A549 (cell line): ENCODE measurements around the gene TUT4. TPM values are rescaled to one million over a fixed set of nuclear protein-coding genes. Genes with fewer than 3 reads are reported as not detected.

Source experiments
- ATAC-seq, 2 experiments: fragments of 200-7000 bp in 1 of 2; fragments of >200 bp in 1 of 2; cut with Nextera tagmentation in 1 of 2; cut with Tn5 transposase in 1 of 2; 3 replicates each; pipeline versions ENCODE4 v1.8.0 to v1.9.1; 2018 to 2020; ENCODE audit warnings: mild to moderate bottlenecking in 1 of 2, moderate library complexity in 1 of 2
- CTCF ChIA-PET: fragments of 300-600 bp; sonication (Branson Sonifier 250); formaldehyde crosslinking; extraction: SDS; loops from one replicate; lab custom pipeline; 2021; ENCODE audit warnings: antibody characterized with exemption, inconsistent platforms; lab: Yijun Ruan, JAX
- POLR2A ChIA-PET: fragments of 350-600 bp; formaldehyde crosslinking; extraction: SDS; loops from one replicate; lab custom pipeline; 2021; ENCODE audit warnings: antibody characterized with exemption, inconsistent platforms; lab: Yijun Ruan, JAX
- DNase-seq, 2 experiments: peaks; one replicate each; pipeline versions ENCODE4 v3.0.0 to v3.0.0-alpha.2; 2011 to 2016; ENCODE audit warnings: low read depth in 1 of 2, low spot score in 1 of 2
- FAIRE-seq: peaks from 2 replicates; lab custom pipeline; 2011; peaks lifted over from hg19 to GRCh38; lab: Jason Lieb, UNC
- H3K27ac ChIP-seq, 2 experiments: fragments of >200 bp; sonication (Bioruptor Twin); formaldehyde crosslinking; 3 replicates each; pipeline ENCODE4 v1.5.1; 2016 to 2017
- H3K4me1 ChIP-seq: fragments of >200 bp; sonication (Bioruptor Twin); formaldehyde crosslinking; 3 replicates; pipeline ENCODE4 v1.6.1; 2016
- H3K4me2 ChIP-seq: fragments of >200 bp; sonication (Bioruptor Twin); formaldehyde crosslinking; 3 replicates; pipeline ENCODE4 v1.6.1; 2016
- H3K4me3 ChIP-seq: fragments of >200 bp; sonication (Bioruptor Twin); formaldehyde crosslinking; 3 replicates; pipeline ENCODE4 v1.5.1; 2016
- H3K9me3 ChIP-seq: fragments of >200 bp; sonication (Bioruptor Twin); formaldehyde crosslinking; 3 replicates; pipeline ENCODE4 v1.6.1; 2016
- CEBPB ChIP-seq, 2 experiments: fragments of >200 bp in 1 of 2; sonication (Bioruptor Twin) in 1 of 2; formaldehyde crosslinking in 1 of 2; IDR thresholded peaks; 2 replicates each; pipeline ENCODE4 v1.6.1; 2012 to 2016
- CHD2 ChIP-seq: fragments of 150-350 bp; IDR thresholded peaks from 2 replicates; pipeline ENCODE4 v1.6.1; 2014; ENCODE audit warnings: low read length; ENCODE audit not compliant: partially characterized antibody
- GATA3 ChIP-seq: IDR thresholded peaks from 2 replicates; pipeline ENCODE4 v1.6.1; 2012; ENCODE audit warnings: borderline replicate concordance
- JUNB ChIP-seq: fragments of >200 bp; sonication (Bioruptor Twin); formaldehyde crosslinking; IDR thresholded peaks from 2 replicates; pipeline ENCODE4 v1.6.1; 2016
- KDM1A ChIP-seq: fragments of 200-600 bp; sonication (generic); IDR thresholded peaks from 2 replicates; pipeline ENCODE4 v1.6.1; 2016; ENCODE audit warnings: low read depth, mild to moderate bottlenecking
- MAFK ChIP-seq: fragments of 450-650 bp; IDR thresholded peaks from 2 replicates; pipeline ENCODE4 v1.6.1; 2014; ENCODE audit not compliant: partially characterized antibody
- NFE2L2 ChIP-seq: fragments of 150-350 bp; conservative IDR thresholded peaks from 2 replicates; pipeline ENCODE4 v1.6.1; 2014; ENCODE audit warnings: low read length
- NR3C1 ChIP-seq: fragments of >200 bp; sonication (Bioruptor Twin); formaldehyde crosslinking; IDR thresholded peaks from 3 replicates; pipeline ENCODE4 v1.6.1; 2017
- POLR2A ChIP-seq: IDR thresholded peaks from 2 replicates; pipeline ENCODE4 v1.6.1; 2012; ENCODE audit warnings: mild to moderate bottlenecking, low read length
- RAD21 ChIP-seq, 2 experiments: fragments of >200 bp in 1 of 2; sonication (Bioruptor Twin) in 1 of 2; formaldehyde crosslinking in 1 of 2; IDR thresholded peaks in 1 of 2; conservative IDR thresholded peaks in 1 of 2; 2 replicates in 1 of 2; 3 replicates in 1 of 2; pipeline ENCODE4 v1.6.1; 2012 to 2018; ENCODE audit warnings: inconsistent platforms in 1 of 2
- RARB ChIP-seq: fragments of 250-450 bp; sonication (Bioruptor Pico); IDR thresholded peaks from 2 replicates; pipeline ENCODE4 v1.8.0; 2021; ENCODE audit warnings: mild to moderate bottlenecking, moderate library complexity
- SMC3 ChIP-seq: fragments of >200 bp; sonication (Bioruptor Twin); formaldehyde crosslinking; IDR thresholded peaks from 3 replicates; pipeline ENCODE4 v1.6.1; 2018; ENCODE audit warnings: inconsistent platforms
- ZNF302 ChIP-seq: fragments of 250-450 bp; sonication (Bioruptor Pico); IDR thresholded peaks from 2 replicates; pipeline ENCODE4 v1.9.0; 2021; ENCODE audit warnings: inconsistent platforms, mild to moderate bottlenecking, moderate library complexity
- WGBS: methylation state at CpG from one replicate; pipeline ENCODE4 v1.1.6; 2017; ENCODE audit errors: missing lambda C conversion rate; 5-methylcytosine and 5-hydroxymethylcytosine counted together
- polyA plus RNA-seq, 4 experiments: library from polyadenylated mRNA; depleted of rRNA in 3 of 4; stranded (reverse); fragments of >200 nt; fragmentation: RNase III in 1 of 4; extraction: RNeasy Plus Mini Kit Qiagen cat#74134 plus additional on column Dnase treatment in 1 of 4; gene quantifications; 2 replicates in 3 of 4; 3 replicates in 1 of 4; pipeline ENCODE4 v1.2.3, GENCODE V29; 2011 to 2017
- TF ChIP-seq, protein P1 (sequence below): fragments of >200 bp; sonication (Bioruptor Twin); formaldehyde crosslinking; IDR thresholded peaks from 3 replicates; pipeline ENCODE4 v1.6.1; 2016
- TF ChIP-seq, protein P2 (sequence below): fragments of >200 bp; sonication (Bioruptor Twin); formaldehyde crosslinking; IDR thresholded peaks from 3 replicates; pipeline ENCODE4 v1.5.1; 2016
- TF ChIP-seq, protein P3 (sequence below): IDR thresholded peaks from 2 replicates; pipeline ENCODE4 v1.6.1; 2012; ENCODE audit warnings: low read depth, borderline replicate concordance
- TF ChIP-seq, protein P4 (sequence below): fragments of 250-450 bp; sonication (Bioruptor Pico); IDR thresholded peaks from 2 replicates; pipeline ENCODE4 v1.5.0; 2020; ENCODE audit warnings: low read depth, mild to moderate bottlenecking, moderate library complexity

TUT4 gene
- polyA plus RNA-seq, 2 of the 4 experiments (the other 2 are of a cell fraction), result 25.3 to 34.1 TPM

DNA sequence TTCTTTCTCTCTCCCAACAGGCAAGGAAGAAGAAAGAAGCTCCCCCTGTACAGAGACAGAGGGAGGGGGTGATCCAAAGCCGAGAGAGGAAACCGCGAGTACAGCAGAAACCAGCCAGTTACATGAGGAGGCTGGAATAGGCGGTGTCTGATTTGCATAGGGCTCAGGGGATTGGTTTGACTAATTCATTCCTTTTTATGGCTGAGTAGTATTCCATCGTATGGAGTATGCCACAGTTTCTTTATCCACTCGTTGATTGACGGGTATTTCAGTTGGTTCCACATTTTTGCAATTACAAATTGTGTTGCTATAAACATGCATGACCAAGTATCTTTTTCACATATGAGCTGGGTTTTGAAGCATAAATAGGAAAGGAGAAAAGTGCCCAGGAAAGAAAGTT is 45.8 kb upstream of the TUT4 start:
- no peak for FAIRE-seq
- WGBS, result 81% methylated on average over 7 of the region's 7 CpGs

DNA sequence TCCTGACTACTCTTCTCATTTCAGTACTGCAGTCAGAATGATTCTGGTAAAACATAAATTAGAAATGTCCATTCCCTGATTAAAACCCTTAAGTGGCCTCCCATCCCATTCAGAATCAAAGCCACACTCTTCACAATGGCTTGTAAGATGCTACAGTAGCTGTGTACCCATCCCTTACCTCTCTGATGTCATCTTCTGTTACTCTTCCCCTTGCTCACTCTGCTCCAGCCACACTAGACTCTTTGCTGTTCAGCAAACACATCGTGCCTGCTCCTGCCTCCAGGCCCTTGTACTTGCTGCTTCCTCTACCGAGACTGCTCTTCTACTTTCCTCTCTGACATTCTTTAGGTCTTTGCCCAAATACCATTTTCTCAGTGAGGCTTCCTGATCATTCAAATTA is 45.0 kb upstream of the TUT4 start:
- no peak for ATAC-seq
- WGBS, result 21% methylated on average over 2 of the region's 2 CpGs
- no peak for FAIRE-seq
- H3K4me2 ChIP-seq, result no peak overlapping the region
- H3K27ac ChIP-seq, result no peak overlapping the region
- ChIA-PET CTCF (no interaction called here), POLR2A (no interaction called here)
- no peak for DNase-seq
- TF ChIP-seq ZNF302 (CRISPR knock-in tag) (no peak), GATA3 (no peak), CHD2 (no peak), NR3C1 (no peak), RAD21 (conservative IDR thresholded peaks at IDR 0.05 in 1 of 2, IDR thresholded peaks at IDR 0.05 in 1 of 2) (no peak), RARB (CRISPR knock-in tag) (no peak), MAFK (no peak), NFE2L2 (no peak), SMC3 (no peak)
- no peaks in the 10 kb centered on the region for H3K4me1 ChIP-seq
- H3K9me3 ChIP-seq, result no peaks in the 10 kb centered on the region
- H3K4me3 ChIP-seq, result no peak overlapping the region

More for the DNA sequence above, 45.8 kb upstream of the TUT4 start:
- no peak overlapping the region for H3K4me2 ChIP-seq
- no peaks in the 10 kb centered on the region for H3K4me1 ChIP-seq
- no peaks in the 10 kb centered on the region for H3K9me3 ChIP-seq
- CTCF ChIA-PET, result no interaction called here
- TF ChIP-seq, protein P1, sequence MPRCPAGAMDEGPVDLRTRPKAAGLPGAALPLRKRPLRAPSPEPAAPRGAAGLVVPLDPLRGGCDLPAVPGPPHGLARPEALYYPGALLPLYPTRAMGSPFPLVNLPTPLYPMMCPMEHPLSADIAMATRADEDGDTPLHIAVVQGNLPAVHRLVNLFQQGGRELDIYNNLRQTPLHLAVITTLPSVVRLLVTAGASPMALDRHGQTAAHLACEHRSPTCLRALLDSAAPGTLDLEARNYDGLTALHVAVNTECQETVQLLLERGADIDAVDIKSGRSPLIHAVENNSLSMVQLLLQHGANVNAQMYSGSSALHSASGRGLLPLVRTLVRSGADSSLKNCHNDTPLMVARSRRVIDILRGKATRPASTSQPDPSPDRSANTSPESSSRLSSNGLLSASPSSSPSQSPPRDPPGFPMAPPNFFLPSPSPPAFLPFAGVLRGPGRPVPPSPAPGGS, result no peak
- no peak for TF ChIP-seq SMC3
- TF ChIP-seq, protein P2, sequence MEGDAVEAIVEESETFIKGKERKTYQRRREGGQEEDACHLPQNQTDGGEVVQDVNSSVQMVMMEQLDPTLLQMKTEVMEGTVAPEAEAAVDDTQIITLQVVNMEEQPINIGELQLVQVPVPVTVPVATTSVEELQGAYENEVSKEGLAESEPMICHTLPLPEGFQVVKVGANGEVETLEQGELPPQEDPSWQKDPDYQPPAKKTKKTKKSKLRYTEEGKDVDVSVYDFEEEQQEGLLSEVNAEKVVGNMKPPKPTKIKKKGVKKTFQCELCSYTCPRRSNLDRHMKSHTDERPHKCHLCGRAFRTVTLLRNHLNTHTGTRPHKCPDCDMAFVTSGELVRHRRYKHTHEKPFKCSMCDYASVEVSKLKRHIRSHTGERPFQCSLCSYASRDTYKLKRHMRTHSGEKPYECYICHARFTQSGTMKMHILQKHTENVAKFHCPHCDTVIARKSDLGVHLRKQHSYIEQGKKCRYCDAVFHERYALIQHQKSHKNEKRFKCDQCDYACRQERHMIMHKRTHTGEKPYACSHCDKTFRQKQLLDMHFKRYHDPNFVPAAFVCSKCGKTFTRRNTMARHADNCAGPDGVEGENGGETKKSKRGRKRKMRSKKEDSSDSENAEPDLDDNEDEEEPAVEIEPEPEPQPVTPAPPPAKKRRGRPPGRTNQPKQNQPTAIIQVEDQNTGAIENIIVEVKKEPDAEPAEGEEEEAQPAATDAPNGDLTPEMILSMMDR, result no peak
- no peak for TF ChIP-seq KDM1A
- no peak for TF ChIP-seq CEBPB (IDR thresholded peaks at IDR 0.05)
- TF ChIP-seq, protein P3, sequence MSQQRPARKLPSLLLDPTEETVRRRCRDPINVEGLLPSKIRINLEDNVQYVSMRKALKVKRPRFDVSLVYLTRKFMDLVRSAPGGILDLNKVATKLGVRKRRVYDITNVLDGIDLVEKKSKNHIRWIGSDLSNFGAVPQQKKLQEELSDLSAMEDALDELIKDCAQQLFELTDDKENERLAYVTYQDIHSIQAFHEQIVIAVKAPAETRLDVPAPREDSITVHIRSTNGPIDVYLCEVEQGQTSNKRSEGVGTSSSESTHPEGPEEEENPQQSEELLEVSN, result no peak
- TF ChIP-seq, protein P4, sequence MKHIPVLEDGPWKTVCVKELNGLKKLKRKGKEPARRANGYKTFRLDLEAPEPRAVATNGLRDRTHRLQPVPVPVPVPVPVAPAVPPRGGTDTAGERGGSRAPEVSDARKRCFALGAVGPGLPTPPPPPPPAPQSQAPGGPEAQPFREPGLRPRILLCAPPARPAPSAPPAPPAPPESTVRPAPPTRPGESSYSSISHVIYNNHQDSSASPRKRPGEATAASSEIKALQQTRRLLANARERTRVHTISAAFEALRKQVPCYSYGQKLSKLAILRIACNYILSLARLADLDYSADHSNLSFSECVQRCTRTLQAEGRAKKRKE, result no peak
- no peak for TF ChIP-seq CHD2
- TF ChIP-seq, all 56 proteins: peak for 0
- DNase-seq (no peak), ATAC-seq (no peak)
- POLR2A ChIA-PET, result no interaction called here
- H3K27ac ChIP-seq, result no peak overlapping the region
- H3K4me3 ChIP-seq, result no peak overlapping the region

DNA sequence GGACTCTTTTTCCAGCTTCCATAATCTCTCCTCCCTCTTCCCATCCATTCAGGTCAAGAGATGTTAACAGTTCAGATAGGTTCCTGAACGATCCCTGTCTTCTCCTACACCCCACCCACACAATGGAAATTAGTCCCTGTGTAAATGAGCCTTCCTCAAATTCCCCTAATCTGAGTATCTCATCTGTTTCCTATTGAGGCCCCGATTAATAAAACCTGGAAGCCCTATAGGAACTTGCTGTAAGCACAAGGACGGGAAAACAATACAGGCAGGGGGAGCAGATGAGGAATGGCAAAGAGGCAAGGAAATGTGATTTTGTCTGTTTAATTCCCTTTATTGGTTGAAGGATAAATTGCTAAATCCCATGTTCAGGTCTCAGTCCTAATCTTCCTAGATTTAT is 42.2 kb upstream of the TUT4 start:
- ChIA-PET CTCF (interaction anchor here (0.6 to 2.1 kb wide), 2 partner anchors 91 to 111 kb away, joined by 4 to 5 read pairs; no protein-coding TSS in a partner anchor), POLR2A (no interaction called here)
- Histone ChIP-seq H3K4me3 (no peak overlapping the region), H3K27ac (no peak overlapping the region), H3K4me2 (no peak overlapping the region), H3K4me1 (no peaks in the 10 kb centered on the region), H3K9me3 (no peaks in the 10 kb centered on the region)
- FAIRE-seq (no peak), DNase-seq (no peak), ATAC-seq (no peak)
- WGBS, result 52% methylated on average over 3 of the region's 3 CpGs
- TF ChIP-seq POLR2A (no peak), JUNB (no peak)
